ENCODE data around the gene ACER3.

Gene ACER3

DNA sequence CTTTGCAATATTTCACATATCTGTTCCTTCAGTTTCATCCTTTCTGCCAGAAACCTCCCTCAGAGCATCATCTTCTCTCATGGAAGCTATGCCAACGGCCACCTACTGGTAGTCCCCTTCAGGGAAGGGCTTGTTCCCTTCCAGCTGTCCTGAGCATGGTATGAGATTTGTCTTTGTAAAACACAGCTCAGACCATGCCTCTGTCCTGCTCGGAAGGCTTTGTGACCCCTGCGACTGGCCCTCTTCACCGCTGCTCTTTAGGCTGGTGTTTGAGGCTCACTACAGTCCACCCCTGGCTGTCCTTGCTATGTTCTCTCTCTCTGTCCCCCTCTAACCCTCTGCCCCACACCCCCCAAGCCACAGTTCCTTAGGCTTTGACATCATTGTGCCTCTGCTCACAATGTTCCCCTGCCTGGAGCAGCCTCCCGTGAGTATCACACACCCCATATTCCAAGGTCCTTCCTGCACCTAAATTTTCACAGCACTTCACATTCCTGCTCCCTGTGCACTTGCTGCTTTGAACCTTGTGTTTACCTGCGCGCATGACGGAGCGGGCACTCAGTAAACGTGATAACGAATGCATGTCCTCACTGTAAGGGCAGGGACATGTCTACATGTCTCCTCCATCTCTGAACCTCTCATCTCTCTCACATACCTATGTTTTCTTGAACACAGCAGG is 24.0 kb upstream of the ACER3 start:
- ChIA-PET POLR2A (no interaction called here), CTCF (interaction anchor here (0.7 to 3.5 kb wide), 5 partner anchors 13 to 82 kb away, joined by 3 to 10 read pairs (median 3); no protein-coding TSS in a partner anchor)
- WGBS (ENCODE audit: insufficient coverage), result 94% methylated on average over 11 of the region's 11 CpGs
- H3K4me1 ChIP-seq (ENCODE audit: control extremely low read depth in 1 of 4, control insufficient read depth in 4 of 4, insufficient read depth in 4 of 4, low read length in 3 of 4), result peaks cover 0 to 4% (median 0%) of the 10 kb centered on the region in 4 experiments
- DNase-seq, result no peak
- no peaks in the 10 kb centered on the region for H3K9me3 ChIP-seq (ENCODE audit: control extremely low read depth in 1 of 5, control insufficient read depth in 4 of 5, insufficient read depth in 2 of 5, low read depth in 1 of 5, low read length in 4 of 5)
- no peak overlapping the region for H3K4me3 ChIP-seq (ENCODE audit: control insufficient read depth in 1 of 7, extremely low read depth in 1 of 7, insufficient read depth in 4 of 7, low read depth in 2 of 7, low read length in 6 of 7)
- no peak overlapping the region for H3K27ac ChIP-seq (ENCODE audit: insufficient read depth in 1 of 2, low read depth in 1 of 2, low read length in 2 of 2, poor library complexity in 1 of 2, severe bottlenecking in 2 of 2)
- peaks cover 0 to 2% (median 0%) of the 10 kb centered on the region in 5 experiments for H3K27me3 ChIP-seq (replicated peaks in 2 of 5; ENCODE audit: control insufficient read depth in 4 of 5, insufficient read depth in 5 of 5, low read length in 4 of 5)
- no peaks in the 10 kb centered on the region for H3K36me3 ChIP-seq (ENCODE audit: control insufficient read depth in 4 of 4, insufficient read depth in 4 of 4, low read length in 3 of 4)

- peaks cover 0 to 4% (median 0%) of the 10 kb centered on the region in 4 experiments for H3K4me1 ChIP-seq (ENCODE audit: control extremely low read depth in 1 of 4, control insufficient read depth in 4 of 4, insufficient read depth in 4 of 4, low read length in 3 of 4)
- 95% methylated on average over 5 of the region's 7 CpGs for WGBS (ENCODE audit: insufficient coverage)
- CTCF ChIA-PET, result no interaction called here
Observed at GRCh38 chr11:76837696-76838677, 22.7 kb upstream of the ACER3 start.

DNA sequence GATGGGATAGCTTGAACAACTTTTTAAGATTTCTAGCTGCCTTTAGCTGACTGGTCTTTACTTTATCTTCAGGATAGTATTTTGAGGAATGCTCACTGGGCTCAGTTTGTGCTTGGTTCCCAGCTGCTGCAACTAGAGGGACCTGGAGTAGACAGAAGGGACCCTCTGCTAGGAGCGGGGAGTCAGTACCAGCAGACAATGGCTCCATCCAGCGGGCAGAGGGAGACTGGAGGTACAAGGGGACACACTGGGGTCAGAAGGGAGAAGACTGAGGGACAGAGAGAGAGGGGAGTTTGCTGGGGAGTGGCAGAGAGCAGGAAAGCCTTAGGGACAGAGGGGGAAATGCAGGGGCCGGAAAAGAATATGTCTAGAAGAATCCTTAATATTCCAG is 22.0 kb upstream of the ACER3 start:
- POLR2A ChIA-PET, result no interaction called here
- 83% methylated on average over 2 of the region's 3 CpGs for WGBS (ENCODE audit: insufficient coverage)
- Histone ChIP-seq H3K4me1 (ENCODE audit: control extremely low read depth in 1 of 4, control insufficient read depth in 4 of 4, insufficient read depth in 4 of 4, low read length in 3 of 4) (peaks cover 0 to 4% (median 0%) of the 10 kb centered on the region in 4 experiments), H3K27ac (ENCODE audit: insufficient read depth in 1 of 2, low read depth in 1 of 2, low read length in 2 of 2, poor library complexity in 1 of 2, severe bottlenecking in 2 of 2) (no peak overlapping the region), H3K27me3 (replicated peaks in 2 of 5; ENCODE audit: control insufficient read depth in 4 of 5, insufficient read depth in 5 of 5, low read length in 4 of 5) (peaks cover 0 to 2% (median 0%) of the 10 kb centered on the region in 5 experiments), H3K4me3 (ENCODE audit: control insufficient read depth in 1 of 7, extremely low read depth in 1 of 7, insufficient read depth in 4 of 7, low read depth in 2 of 7, low read length in 6 of 7) (no peak overlapping the region), H3K36me3 (ENCODE audit: control insufficient read depth in 4 of 4, insufficient read depth in 4 of 4, low read length in 3 of 4) (no peaks in the 10 kb centered on the region), H3K9me3 (ENCODE audit: control extremely low read depth in 1 of 5, control insufficient read depth in 4 of 5, insufficient read depth in 2 of 5, low read depth in 1 of 5, low read length in 4 of 5) (no peaks in the 10 kb centered on the region)
- CTCF ChIA-PET, result no interaction called here
- no peak for DNase-seq

More at GRCh38 chr11:76837696-76838677, 22.7 kb upstream of the ACER3 start:
- H3K4me3 ChIP-seq (ENCODE audit: control insufficient read depth in 1 of 7, extremely low read depth in 1 of 7, insufficient read depth in 4 of 7, low read depth in 2 of 7, low read length in 6 of 7), result no peak overlapping the region
- H3K27me3 ChIP-seq (replicated peaks in 2 of 5; ENCODE audit: control insufficient read depth in 4 of 5, insufficient read depth in 5 of 5, low read length in 4 of 5), result peaks cover 0 to 2% (median 0%) of the 10 kb centered on the region in 5 experiments
- POLR2A ChIA-PET, result no interaction called here
- no peaks in the 10 kb centered on the region for H3K9me3 ChIP-seq (ENCODE audit: control extremely low read depth in 1 of 5, control insufficient read depth in 4 of 5, insufficient read depth in 2 of 5, low read depth in 1 of 5, low read length in 4 of 5)
- DNase-seq, result no peak
- H3K27ac ChIP-seq (ENCODE audit: insufficient read depth in 1 of 2, low read depth in 1 of 2, low read length in 2 of 2, poor library complexity in 1 of 2, severe bottlenecking in 2 of 2), result no peak overlapping the region
- H3K36me3 ChIP-seq (ENCODE audit: control insufficient read depth in 4 of 4, insufficient read depth in 4 of 4, low read length in 3 of 4), result no peaks in the 10 kb centered on the region

DNA sequence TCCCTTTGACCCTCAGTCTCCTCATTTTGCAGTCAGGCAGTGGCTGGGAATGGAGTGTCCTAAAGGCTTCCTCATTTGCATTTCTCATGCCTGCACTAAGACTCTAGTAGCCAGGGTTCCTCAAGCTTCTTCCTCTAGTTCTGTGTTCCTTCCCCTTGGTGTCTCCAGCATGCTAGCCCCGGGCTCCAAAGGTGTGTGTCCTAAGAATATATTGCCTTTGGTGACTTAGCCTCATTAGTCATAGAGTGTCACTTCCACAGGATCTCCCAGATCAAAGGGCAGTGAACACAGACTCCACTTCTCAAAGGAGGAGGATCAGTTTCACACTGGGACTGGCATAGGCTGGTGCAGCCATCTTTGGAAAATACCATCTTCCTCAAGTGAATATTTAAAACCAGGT is 21.4 kb upstream of the ACER3 start:
- POLR2A ChIA-PET, result no interaction called here
- CTCF ChIA-PET, result no interaction called here
- no CpG with 5 or more reads among the region's 1 CpG for WGBS (ENCODE audit: insufficient coverage)
- no peak for DNase-seq
- Histone ChIP-seq H3K4me3 (ENCODE audit: control insufficient read depth in 1 of 7, extremely low read depth in 1 of 7, insufficient read depth in 4 of 7, low read depth in 2 of 7, low read length in 6 of 7) (no peak overlapping the region), H3K27ac (ENCODE audit: insufficient read depth in 1 of 2, low read depth in 1 of 2, low read length in 2 of 2, poor library complexity in 1 of 2, severe bottlenecking in 2 of 2) (no peak overlapping the region), H3K9me3 (ENCODE audit: control extremely low read depth in 1 of 5, control insufficient read depth in 4 of 5, insufficient read depth in 2 of 5, low read depth in 1 of 5, low read length in 4 of 5) (no peaks in the 10 kb centered on the region), H3K4me1 (ENCODE audit: control extremely low read depth in 1 of 4, control insufficient read depth in 4 of 4, insufficient read depth in 4 of 4, low read length in 3 of 4) (peaks cover 0 to 4% (median 0%) of the 10 kb centered on the region in 4 experiments), H3K36me3 (ENCODE audit: control insufficient read depth in 4 of 4, insufficient read depth in 4 of 4, low read length in 3 of 4) (no peaks in the 10 kb centered on the region), H3K27me3 (replicated peaks in 2 of 5; ENCODE audit: control insufficient read depth in 4 of 5, insufficient read depth in 5 of 5, low read length in 4 of 5) (peaks cover 0 to 2% (median 0%) of the 10 kb centered on the region in 5 experiments)

DNA sequence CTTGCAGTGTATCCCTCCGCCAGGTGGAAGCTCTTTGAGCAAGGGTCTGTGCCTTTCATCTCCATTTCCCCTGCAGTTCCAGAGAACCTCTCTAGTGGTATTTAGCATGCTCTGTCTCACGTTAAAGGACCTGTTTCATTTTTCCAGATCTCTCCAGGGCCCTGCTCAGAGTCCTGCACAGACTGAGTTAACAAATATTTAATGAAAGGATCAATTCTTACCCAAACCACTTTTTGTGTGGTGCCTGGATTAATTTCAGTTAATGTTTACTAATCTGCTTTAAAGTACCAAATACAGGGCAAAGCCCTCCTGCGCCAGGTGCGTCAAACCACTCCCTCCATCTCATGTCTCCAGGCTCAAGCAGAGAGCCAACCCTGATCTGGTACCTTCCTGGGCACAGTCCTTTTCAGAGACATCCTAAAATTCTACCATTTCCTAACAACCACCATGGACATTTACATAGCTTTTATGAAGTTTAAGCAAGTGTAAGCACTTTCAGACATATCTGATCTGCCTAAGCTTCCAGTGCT is 18.7 kb upstream of the ACER3 start:
- H3K27ac ChIP-seq (ENCODE audit: insufficient read depth in 1 of 2, low read depth in 1 of 2, low read length in 2 of 2, poor library complexity in 1 of 2, severe bottlenecking in 2 of 2), result no peak overlapping the region
- peaks cover 0 to 2% (median 0%) of the 10 kb centered on the region in 5 experiments for H3K27me3 ChIP-seq (replicated peaks in 2 of 5; ENCODE audit: control insufficient read depth in 4 of 5, insufficient read depth in 5 of 5, low read length in 4 of 5)
- POLR2A ChIA-PET, result no interaction called here
- H3K4me3 ChIP-seq (ENCODE audit: control insufficient read depth in 1 of 7, extremely low read depth in 1 of 7, insufficient read depth in 4 of 7, low read depth in 2 of 7, low read length in 6 of 7), result no peak overlapping the region
- peaks cover 0 to 4% (median 0%) of the 10 kb centered on the region in 4 experiments for H3K4me1 ChIP-seq (ENCODE audit: control extremely low read depth in 1 of 4, control insufficient read depth in 4 of 4, insufficient read depth in 4 of 4, low read length in 3 of 4)
- no peaks in the 10 kb centered on the region for H3K36me3 ChIP-seq (ENCODE audit: control insufficient read depth in 4 of 4, insufficient read depth in 4 of 4, low read length in 3 of 4)
- DNase-seq, result no peak
- CTCF ChIA-PET, result interaction anchor here (1.0 kb wide), 1 partner anchor 32 kb away, joined by 3 read pairs; no protein-coding TSS in a partner anchor
- 91% methylated on average over 1 of the region's 4 CpGs for WGBS (ENCODE audit: insufficient coverage)
- no peaks in the 10 kb centered on the region for H3K9me3 ChIP-seq (ENCODE audit: control extremely low read depth in 1 of 5, control insufficient read depth in 4 of 5, insufficient read depth in 2 of 5, low read depth in 1 of 5, low read length in 4 of 5)

GRCh38 chr11:76843907-76844306 is 16.8 kb upstream of the ACER3 start:
- Histone ChIP-seq H3K36me3 (ENCODE audit: control insufficient read depth in 4 of 4, insufficient read depth in 4 of 4, low read length in 3 of 4) (no peaks in the 10 kb centered on the region), H3K27me3 (replicated peaks in 2 of 5; ENCODE audit: control insufficient read depth in 4 of 5, insufficient read depth in 5 of 5, low read length in 4 of 5) (peaks cover 0 to 2% (median 0%) of the 10 kb centered on the region in 5 experiments), H3K4me1 (ENCODE audit: control extremely low read depth in 1 of 4, control insufficient read depth in 4 of 4, insufficient read depth in 4 of 4, low read length in 3 of 4) (no peaks in the 10 kb centered on the region), H3K9me3 (ENCODE audit: control extremely low read depth in 1 of 5, control insufficient read depth in 4 of 5, insufficient read depth in 2 of 5, low read depth in 1 of 5, low read length in 4 of 5) (no peaks in the 10 kb centered on the region), H3K4me3 (ENCODE audit: control insufficient read depth in 1 of 7, extremely low read depth in 1 of 7, insufficient read depth in 4 of 7, low read depth in 2 of 7, low read length in 6 of 7) (no peak overlapping the region), H3K27ac (ENCODE audit: insufficient read depth in 1 of 2, low read depth in 1 of 2, low read length in 2 of 2, poor library complexity in 1 of 2, severe bottlenecking in 2 of 2) (no peak overlapping the region)
- no peak for DNase-seq
- 100% methylated on average over 2 of the region's 3 CpGs for WGBS (ENCODE audit: insufficient coverage)
- ChIA-PET POLR2A (no interaction called here), CTCF (interaction anchor here (0.8 to 1.0 kb wide), 2 partner anchors 8 to 24 kb away, joined by 3 read pairs; no protein-coding TSS in a partner anchor)
